ENCODE results near the gene CEP78.
"Not testable (repeated sequence)": the region's sequence is repeated elsewhere in the genome, so short reads cannot be mapped to it uniquely, and the experiment has no call there.

CEP78 gene

DNA sequence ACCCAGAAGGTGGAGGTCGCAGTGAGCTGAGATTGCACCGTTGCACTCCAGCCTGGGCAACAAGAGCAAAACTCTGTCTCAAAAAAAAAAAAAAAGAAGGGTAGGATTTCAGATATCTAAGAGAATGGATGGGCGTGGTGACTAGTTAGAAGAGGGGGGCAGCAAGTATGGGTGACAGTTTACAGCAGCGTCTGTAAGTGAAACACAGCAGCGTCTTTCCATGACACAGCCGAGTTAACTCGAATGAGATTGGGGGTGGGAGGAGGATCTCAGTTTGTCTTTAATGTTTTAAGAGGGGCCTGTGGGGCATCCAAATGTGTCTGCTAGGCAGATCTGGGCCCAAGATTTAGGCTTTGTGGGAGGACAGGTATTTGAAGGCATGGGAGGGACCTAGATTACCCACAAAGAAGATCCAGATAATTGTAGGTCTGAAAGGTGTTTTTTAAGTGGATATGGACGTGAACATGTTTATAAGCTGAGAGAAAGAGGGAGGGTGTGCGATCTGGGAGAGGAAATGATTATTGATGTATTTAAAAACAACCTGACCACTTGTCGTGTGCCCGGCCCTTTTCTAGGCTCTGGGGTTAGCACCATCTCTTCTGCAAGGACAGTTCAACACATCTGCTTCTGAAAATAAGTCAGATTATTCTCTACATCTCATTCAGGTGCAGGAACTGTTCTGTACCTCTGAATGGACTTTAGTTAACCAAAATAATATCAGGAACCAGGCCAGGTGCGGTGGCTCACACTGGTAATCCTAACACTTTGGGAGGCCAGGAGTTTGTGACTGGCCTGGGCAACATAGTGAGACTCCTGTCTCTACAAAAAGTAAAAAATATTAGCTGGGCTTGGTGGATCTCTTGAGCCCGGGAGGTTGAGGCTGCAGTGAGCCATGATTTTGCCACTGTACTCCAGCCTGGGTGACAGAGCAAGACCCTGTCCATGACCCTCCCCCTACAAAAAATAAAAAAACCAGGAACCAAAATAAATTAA lies 2.5 kb downstream of the CEP78 start:
- DNase-seq = no peak

- no peak for DNase-seq
Measured at GRCh38 chr9:78239506-78239905, 3.6 kb downstream of the CEP78 start.

- no peak for DNase-seq
Measured at GRCh38 chr9:78242041-78242440, 6.2 kb downstream of the CEP78 start.

GRCh38 chr9:78243130-78243529 lies 7.3 kb downstream of the CEP78 start:
- no peak for DNase-seq

DNA sequence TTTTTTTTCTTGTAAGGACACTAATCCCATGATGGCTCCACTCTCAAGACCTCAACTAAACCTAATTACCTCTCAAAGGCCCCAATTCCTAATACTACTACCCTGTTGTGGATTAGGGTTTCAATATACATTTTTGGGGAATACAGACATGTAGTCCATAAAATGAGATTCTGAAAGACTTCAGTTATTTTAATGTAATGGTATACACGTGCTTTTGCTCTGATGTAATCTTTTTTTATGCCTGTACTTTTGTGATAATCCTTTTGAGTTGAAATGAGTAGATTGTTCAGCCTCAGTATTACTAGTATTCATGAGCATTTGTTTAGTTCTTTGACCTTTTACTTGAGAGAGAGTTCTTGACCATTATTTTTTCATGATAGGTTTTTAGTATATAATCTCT lies 9.5 kb downstream of the CEP78 start:
- DNase-seq = no peak

- DNase-seq = no peak
Measured at GRCh38 chr9:78248635-78249034, 12.8 kb downstream of the CEP78 start.

GRCh38 chr9:78249542-78249941 lies 13.7 kb downstream of the CEP78 start:
- DNase-seq = no peak

DNA sequence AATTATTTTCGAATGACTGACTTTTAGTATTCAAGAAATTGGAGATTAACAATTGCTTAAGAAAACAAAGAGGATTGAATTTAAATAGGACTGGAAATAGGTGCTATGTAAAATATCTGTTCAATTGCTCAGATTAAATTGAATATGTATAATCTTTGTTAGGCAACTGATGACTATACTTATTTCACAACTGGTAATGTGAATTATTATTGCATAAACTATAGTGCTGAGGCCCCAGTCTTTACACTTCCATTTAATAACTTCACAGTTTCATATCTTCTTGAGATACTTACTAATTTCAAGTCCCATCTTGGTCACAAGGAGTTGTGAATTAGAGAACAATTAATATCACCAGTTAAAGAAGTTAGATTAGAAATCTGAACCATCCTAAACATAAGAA lies 16.7 kb downstream of the CEP78 start:
- no peak for DNase-seq

DNA sequence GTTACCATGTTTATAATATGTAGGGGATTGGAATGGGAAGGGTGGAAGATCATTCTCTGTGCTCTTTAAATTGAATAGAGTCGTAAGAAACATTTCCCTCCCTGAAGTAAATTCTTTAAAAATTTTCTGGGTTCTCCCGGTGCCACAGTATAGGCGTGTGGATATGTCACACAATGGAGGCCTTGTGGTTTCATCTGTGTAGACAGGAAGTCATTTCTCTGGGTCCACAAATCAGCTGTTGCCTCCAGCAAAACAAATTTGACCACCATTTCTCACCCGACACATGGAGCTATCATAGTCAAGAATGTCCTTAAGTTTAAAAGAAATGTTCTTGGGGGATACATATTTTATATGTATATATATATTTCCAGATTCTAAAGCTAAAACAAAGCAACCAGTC lies 17.4 kb downstream of the CEP78 start:
- no peak for DNase-seq

GRCh38 chr9:78261403-78262001 lies 25.6 kb downstream of the CEP78 start:
- no peak for DNase-seq

DNA sequence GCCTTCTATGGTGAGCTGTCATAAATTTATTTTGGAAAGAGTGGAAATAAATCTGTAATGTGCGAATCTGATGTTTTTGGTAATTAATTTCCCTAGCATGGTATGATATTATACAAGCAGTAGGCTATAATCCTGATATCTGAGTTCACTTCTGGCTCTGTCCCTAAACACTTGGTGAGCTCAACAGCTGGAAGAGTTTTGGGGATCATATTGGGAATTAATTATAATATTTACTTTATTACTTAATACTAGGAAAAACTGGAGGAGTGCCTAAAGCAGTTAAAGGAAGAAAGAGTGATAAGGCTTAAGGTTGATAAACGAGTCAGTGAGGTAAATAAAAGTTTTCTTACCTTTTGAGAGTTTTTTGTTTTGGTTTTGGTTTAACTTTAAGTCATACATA lies 26.8 kb downstream of the CEP78 start:
- DNase-seq = no peak

DNA sequence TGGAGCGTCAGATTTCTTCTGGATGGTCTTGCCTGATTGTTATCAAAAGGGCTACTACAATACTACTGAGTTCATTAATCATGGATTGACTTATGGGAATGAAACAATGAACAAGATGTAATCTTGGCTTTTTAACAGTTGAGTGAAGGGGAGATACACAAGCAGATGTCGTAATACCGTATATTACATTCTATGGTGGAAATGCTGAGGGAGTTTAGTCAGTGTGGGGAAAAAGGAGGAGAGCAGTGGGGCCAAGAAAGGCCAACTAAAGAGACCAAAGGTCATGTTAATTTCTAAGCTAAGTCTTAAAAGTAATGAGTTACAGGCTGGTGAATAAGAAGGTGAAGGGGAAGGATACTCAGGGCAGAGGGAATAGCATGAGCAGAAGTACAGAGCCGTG lies 32.0 kb downstream of the CEP78 start:
- no peak for DNase-seq

DNA sequence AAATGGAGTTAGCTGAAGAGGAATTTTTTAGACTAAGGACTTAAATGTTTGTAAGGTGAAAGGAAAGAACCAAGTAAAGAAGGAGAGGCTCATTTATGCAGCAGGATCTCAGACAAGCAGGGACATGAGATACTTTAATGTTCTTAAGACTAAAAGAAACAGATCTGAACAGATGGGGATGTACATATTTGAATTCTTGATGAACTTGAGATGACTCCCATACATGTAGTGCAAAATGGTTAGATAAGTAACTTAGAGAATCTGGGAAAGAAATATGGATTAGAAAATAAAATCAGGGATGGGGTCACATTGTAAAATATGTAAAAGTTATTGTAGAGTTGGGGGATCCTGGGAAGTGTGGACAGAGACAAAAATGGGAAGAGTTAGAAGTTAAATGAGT lies 33.9 kb downstream of the CEP78 start:
- no peak for DNase-seq

DNA sequence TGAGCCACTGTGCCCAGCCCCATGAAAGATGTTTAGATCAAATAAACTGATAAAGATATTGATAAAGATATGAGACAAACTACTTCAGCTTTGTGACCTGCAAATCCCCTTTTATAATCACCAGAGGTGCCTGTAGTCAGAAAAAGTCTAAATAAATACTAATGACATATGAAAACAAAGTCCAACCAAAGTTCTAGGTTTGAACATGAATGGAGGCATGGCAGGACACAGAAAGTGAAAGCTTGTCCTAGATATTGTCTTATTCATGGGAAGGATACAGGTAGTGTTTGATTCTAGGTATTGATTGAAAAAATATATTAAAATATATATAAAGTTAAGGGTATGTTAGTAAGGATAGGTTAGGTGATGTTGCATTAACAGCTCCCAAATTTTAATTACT lies 36.4 kb downstream of the CEP78 start:
- DNase-seq = no peak

DNA sequence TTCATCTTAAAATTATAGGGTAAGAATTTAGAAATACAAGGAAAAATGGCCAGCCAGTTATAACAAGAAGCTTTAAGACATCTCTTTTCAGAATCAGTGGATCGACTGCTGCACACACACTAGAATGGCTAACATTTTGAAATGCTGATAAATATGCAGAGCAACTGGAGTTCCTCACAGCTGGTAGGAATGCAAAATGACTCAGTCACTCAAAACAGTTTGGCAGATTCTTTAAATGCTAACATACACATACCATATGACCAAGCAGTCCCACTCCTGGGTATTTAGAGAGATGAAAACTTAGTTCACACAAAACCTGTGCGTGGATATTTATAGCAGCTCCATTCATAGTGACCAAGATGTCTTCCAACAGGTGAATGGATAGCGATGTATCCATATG lies 37.9 kb downstream of the CEP78 start:
- no peak for DNase-seq

DNA sequence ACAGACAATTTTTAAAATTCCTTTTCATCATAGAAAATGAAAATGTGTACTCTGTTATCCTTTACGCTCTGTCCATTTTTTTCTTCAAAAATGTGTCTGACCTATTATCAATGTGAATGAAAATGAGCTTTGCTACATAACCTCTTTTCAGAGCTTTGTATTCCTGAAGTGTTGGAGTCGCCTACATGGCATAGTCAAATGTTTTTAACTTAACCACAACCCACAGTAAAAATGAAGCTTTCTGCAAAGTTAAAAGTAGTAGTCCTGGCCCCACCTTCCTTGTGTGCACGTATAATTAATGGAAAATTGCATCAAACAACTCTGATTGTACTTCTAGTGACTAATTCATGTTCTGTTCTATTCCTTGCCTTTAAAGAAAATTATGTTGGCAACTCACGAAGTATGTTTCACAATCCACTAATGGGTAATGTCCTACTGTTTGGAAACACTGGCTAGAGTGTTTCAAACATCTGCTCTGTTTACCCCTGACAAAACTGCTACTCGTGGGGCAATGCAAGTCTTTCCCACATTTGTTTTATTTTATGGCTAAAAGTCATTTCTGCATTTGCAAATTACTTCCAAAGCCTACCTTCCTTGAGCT lies 42.4 kb downstream of the CEP78 start:
- DNase-seq = no peak

DNA sequence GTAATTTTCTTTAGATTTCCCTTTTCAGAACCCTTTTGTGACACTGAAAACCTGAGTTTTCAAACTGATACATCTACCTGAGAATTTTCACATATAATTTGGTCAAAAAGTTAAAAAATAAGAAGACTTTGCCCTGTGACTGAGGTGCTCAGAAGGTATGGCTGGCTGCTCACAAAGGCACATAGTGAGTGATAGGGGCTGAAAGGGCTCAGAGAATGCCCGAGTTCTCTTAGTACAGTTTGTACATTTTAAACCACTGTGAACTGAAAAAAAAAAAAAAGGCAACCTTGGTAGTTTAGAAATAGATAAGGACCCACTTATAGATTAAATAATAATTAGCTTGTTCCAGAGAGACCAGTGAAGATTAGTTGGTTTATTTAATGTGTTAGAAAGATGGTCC lies 42.9 kb downstream of the CEP78 start:
- DNase-seq = no peak

GRCh38 chr9:78280982-78281668 lies 45.2 kb downstream of the CEP78 start:
- no peak for DNase-seq

- not testable (repeated sequence) for DNase-seq
Measured at GRCh38 chr9:78284181-78284580, 48.3 kb downstream of the CEP78 start.

GRCh38 chr9:78286125-78286524 lies 50.2 kb downstream of the CEP78 start:
- no peak for DNase-seq

DNA sequence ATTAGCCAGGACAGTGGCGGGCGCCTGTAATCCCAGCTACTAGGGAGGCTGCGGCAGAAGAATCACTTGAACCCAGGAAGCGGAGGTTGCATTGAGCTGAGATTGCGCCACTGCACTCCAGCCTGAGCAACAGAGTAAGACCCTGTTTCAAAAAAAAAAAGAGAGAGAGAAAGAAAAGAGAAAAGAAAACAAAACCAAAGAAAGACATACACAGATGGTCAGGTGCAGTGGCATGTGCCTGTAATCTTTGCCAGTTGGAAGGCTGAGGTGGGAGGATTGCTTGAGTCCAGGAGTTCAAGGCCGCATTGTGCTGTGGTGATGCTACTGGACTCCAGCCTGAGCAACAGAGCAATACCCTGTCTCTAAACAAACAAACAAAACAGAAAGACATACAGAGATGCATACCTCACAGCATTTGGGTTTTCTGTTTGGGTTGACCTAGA lies 51.1 kb downstream of the CEP78 start:
- DNase-seq = no peak

DNA sequence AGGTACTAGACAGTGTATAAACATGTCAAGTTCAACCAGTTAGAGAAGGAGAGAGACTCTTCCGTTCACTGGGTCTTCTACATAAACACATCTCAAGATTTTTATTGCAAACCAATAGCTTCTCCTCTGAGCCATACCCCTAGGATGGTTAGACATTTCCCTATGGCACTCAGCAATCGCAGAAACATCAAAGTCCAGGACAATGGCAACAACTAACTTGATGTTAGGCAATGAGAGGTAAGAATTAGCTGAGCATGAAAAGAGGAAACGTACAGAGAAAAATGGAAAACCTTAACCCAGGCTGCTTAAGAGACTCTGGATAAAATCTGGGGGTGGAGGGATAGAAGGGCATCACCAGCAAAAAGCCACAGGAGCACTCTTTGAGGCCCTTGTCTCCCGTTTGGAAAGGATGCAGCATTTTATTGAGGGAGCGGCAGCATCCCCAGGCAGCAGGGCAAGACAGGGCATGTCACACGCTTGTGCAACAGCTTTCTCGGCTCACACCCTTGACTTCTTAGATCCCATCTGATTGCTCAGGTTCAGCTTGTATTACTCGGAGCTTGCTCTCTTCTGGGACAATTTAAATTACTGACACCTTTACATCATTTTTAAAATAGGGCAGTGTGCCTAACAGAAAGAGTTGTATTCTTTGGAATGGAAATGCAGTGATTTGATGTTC lies 52.5 kb downstream of the CEP78 start:
- no peak for DNase-seq

DNA sequence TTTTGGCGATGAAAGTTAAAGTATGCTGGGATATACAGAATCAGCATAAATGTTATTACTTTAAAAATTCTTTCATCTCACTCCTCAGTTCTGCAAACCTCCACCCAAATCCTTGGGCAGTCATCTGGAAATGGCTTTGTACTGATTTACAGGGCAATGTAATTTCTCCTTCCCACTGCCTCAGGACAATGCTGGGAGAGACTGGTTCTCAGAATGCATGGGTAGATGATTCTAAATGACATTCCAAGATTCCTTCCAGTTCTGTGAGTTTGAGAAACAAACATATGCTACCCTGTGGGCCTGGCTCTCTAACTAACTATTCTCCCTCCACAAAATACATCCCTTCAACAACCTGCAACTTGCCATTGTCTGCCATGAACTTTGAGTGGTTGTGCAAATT lies 53.6 kb downstream of the CEP78 start:
- DNase-seq = no peak
